Measurements from ENCODE around the gene NUTF2.
A peak's percentile ranks its signal among the peaks of the same experiment; 100 is the strongest.
"Not testable (repeated sequence)": the region's sequence is repeated elsewhere in the genome, so short reads cannot be mapped to it uniquely, and the experiment has no call there.

NUTF2 gene

DNA sequence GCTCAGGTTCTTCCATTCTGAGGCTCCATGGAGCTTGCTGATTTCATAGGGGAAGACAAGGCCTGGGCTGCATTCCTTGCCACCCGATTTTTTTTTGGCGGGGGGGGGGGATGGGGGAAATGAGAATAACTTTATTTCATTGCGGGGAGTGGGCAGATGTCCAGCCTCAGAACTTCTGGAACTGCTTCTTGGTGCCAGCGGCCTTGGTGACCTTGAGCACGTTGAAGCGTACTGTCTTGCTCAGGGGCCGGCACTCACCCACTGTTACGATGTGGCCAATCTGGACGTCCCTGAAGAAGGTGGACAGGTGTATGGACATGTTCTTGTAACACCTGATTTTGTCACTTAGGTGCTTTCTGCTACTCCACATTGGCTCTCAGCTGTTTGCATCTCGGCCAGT lies 9.1 kb downstream of the NUTF2 start:
- H3K4me3 ChIP-seq (ENCODE audit: low read depth in 1 of 2, low read length in 2 of 2) = no peak overlapping the region
- H3K9me3 ChIP-seq (ENCODE audit: low read length) = no peaks in the 10 kb centered on the region
- no peak overlapping the region for H3K9ac ChIP-seq (ENCODE audit: low read length)
- H3K27ac ChIP-seq (ENCODE audit: low read depth, low read length) = no peak overlapping the region
- H3K36me3 ChIP-seq (ENCODE audit: insufficient read depth, low read length) = peaks cover 6% of the 10 kb centered on the region
- H3K27me3 ChIP-seq (ENCODE audit: control insufficient read depth in 1 of 2, insufficient read depth in 2 of 2, low read length in 2 of 2) = no peaks in the 10 kb centered on the region
- H3K4me1 ChIP-seq (ENCODE audit: insufficient read depth, low read length) = peaks cover 28% of the 10 kb centered on the region

DNA sequence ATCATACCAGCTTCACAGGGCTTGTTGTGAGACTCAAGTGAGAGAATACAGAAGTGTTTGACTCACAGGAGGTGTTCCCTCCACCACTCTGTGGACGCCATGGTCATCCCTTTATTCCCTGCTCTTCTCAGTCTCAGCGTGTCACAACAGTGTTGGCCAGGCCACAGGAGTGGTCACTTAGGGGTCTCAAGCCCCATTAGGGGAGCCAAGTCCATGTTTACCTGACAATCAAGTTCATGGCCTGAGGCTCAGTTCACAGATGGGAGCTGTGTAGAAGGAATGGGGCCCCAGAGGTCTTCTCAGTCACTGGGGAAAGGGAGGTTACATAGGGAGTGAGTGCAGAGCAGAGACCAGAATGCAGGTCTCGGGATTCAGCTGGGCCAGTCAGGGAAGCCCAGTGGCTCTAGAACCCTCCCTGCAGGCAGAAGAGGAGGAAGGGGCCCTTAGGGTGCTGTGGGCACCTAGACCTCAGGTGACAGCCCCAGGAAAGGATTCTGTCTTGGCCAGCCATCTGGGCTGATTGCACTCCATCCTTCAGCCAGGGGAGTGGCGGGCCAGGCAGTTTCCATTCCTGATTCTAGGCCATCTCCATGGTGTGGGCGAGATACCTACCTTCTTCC lies 10.3 kb downstream of the NUTF2 start:
- no peak overlapping the region for H3K27ac ChIP-seq (ENCODE audit: low read depth, low read length)
- no peaks in the 10 kb centered on the region for H3K27me3 ChIP-seq (ENCODE audit: control insufficient read depth in 1 of 2, insufficient read depth in 2 of 2, low read length in 2 of 2)
- no peak overlapping the region for H3K9ac ChIP-seq (ENCODE audit: low read length)
- H3K9me3 ChIP-seq (ENCODE audit: low read length) = no peaks in the 10 kb centered on the region
- peaks cover 32% of the 10 kb centered on the region for H3K4me1 ChIP-seq (ENCODE audit: insufficient read depth, low read length)
- no peak overlapping the region for H3K4me3 ChIP-seq (ENCODE audit: low read depth in 1 of 2, low read length in 2 of 2)
- peaks cover 12% of the 10 kb centered on the region for H3K36me3 ChIP-seq (ENCODE audit: insufficient read depth, low read length)

DNA sequence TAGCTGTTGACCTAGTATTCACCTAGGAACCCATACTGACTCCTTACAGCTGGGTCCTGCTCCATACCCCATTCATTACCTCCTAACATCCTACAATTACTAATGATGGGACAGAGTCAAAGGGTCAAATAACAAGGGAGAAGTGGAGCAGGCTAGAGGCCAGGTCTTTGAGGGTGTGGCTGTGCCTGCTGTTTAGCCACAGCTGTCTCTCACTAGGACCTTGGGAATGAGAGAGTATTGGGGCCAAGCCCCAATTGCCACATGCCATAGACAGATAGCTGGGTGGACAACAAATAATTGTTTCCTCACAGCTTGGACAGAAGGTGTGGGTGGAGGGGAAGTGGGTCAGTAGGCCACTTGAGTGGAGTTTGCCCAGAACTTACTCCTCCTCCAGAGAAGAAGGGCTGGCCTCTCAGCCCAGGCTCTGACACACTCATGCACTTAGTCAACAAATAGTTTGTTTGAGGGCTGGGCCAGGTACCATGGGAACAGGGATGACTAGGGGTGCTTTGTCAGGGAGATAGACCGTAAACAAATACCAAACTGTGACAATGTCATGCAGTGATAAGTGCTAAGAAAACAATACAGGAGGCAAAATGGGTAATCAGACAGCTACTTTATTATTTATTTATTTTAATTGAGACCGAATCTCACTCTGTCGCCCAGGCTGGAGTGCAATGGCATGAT lies 11.0 kb downstream of the NUTF2 start:
- H3K27ac ChIP-seq (ENCODE audit: low read depth, low read length) = no peak overlapping the region
- no peak overlapping the region for H3K9ac ChIP-seq (ENCODE audit: low read length)
- H3K4me3 ChIP-seq (ENCODE audit: low read depth in 1 of 2, low read length in 2 of 2) = no peak overlapping the region
- no peaks in the 10 kb centered on the region for H3K27me3 ChIP-seq (ENCODE audit: control insufficient read depth in 1 of 2, insufficient read depth in 2 of 2, low read length in 2 of 2)
- peaks cover 37% of the 10 kb centered on the region for H3K4me1 ChIP-seq (ENCODE audit: insufficient read depth, low read length)
- no peaks in the 10 kb centered on the region for H3K9me3 ChIP-seq (ENCODE audit: low read length)
- H3K36me3 ChIP-seq (ENCODE audit: insufficient read depth, low read length) = peaks cover 12% of the 10 kb centered on the region

DNA sequence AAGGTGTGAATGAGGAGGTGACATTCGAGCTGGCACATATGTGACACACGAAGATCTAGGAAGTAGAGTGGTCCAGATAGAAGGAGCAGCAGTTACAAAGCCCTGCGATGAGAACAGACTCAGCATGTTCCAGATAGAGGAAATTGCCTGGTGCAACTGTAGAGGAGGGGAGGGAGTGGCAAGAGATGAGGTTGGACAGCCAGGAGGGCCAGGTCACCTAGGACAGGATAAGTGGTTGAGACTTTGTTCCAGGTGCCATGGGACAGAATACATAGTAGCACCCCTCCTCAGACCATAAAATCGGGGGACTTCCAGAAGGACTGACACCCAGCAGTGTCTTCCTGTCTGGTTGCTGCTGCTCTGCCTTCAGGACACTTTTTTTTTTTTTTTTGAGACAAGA lies 11.8 kb downstream of the NUTF2 start:
- no peaks in the 10 kb centered on the region for H3K27me3 ChIP-seq (ENCODE audit: control insufficient read depth in 1 of 2, insufficient read depth in 2 of 2, low read length in 2 of 2)
- H3K27ac ChIP-seq (ENCODE audit: low read depth, low read length) = no peak overlapping the region
- peaks cover 43% of the 10 kb centered on the region for H3K4me1 ChIP-seq (ENCODE audit: insufficient read depth, low read length)
- H3K4me3 ChIP-seq (ENCODE audit: low read depth in 1 of 2, low read length in 2 of 2) = no peak overlapping the region
- peaks cover 12% of the 10 kb centered on the region for H3K36me3 ChIP-seq (ENCODE audit: insufficient read depth, low read length)
- H3K9me3 ChIP-seq (ENCODE audit: low read length) = no peaks in the 10 kb centered on the region
- no peak overlapping the region for H3K9ac ChIP-seq (ENCODE audit: low read length)

DNA sequence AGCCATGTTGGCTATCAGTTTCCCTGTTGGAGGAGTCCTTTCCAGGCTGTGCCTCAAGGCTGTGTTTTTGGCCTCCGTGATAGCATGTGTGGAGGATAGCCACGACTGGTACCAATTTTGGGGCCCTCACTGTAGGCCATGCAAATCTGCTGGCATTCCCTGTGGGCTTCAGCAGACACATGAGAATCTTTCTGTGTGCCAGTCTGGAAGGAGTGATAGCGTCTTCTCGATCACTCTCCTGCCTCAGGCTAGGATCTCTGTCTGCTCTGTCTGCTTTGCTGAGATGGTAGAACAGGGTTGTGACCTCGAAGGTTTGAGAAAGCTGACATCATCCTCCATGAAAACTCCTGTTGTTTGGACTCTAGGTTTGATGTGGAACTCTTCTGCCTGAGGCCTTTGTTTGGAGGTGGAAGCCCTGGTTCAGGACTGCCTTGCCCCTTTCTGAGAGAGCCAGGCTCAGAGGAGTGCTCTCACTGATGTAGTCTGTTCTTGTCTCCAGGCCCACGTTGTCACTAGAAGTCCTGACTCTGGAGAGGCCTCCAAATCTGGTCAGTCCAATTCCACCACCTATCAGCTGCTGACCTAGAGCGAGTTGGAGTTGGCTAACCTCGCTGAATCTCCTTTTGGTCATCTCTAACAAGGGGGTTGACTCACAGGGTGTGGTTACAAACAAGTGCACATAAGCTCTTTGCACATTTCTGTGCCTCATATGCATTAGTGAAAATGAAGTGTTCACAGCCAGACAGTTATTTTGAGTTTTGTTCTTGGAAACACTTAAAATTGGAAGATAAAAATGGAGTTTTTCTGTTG lies 14.1 kb downstream of the NUTF2 start:
- Histone ChIP-seq H3K9ac (ENCODE audit: low read length) (no peak overlapping the region), H3K36me3 (ENCODE audit: insufficient read depth, low read length) (peaks cover 23% of the 10 kb centered on the region), H3K4me1 (ENCODE audit: insufficient read depth, low read length) (peaks cover 42% of the 10 kb centered on the region), H3K27ac (ENCODE audit: low read depth, low read length) (no peak overlapping the region), H3K4me3 (ENCODE audit: low read depth in 1 of 2, low read length in 2 of 2) (no peak overlapping the region), H3K9me3 (ENCODE audit: low read length) (no peaks in the 10 kb centered on the region), H3K27me3 (ENCODE audit: control insufficient read depth in 1 of 2, insufficient read depth in 2 of 2, low read length in 2 of 2) (no peaks in the 10 kb centered on the region)

DNA sequence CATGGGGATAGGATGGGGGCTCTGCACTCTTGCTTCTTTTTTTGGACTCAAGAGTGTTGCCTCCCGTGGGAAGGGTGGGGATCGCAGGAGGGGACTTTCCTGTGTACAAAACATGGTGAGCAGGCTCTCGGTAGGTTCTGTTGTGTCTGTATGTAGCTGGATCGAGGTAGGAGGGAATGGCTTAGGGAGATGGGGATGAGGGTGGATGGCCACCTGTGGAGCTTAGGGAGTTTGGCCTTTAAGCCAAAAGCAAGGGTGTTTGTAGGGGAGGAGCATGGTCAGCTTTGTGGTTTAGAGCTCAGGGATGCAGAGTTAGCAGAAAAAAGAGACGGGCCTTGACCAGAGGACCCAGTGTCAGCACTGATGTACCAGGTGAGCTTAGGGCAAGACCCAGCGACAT lies 15.1 kb downstream of the NUTF2 start:
- H3K27me3 ChIP-seq (ENCODE audit: control insufficient read depth in 1 of 2, insufficient read depth in 2 of 2, low read length in 2 of 2) = no peaks in the 10 kb centered on the region
- H3K9ac ChIP-seq (ENCODE audit: low read length) = no peak overlapping the region
- H3K4me3 ChIP-seq (ENCODE audit: low read depth in 1 of 2, low read length in 2 of 2) = no peak overlapping the region
- H3K9me3 ChIP-seq (ENCODE audit: low read length) = no peaks in the 10 kb centered on the region
- H3K4me1 ChIP-seq (ENCODE audit: insufficient read depth, low read length) = peaks cover 42% of the 10 kb centered on the region
- H3K27ac ChIP-seq (ENCODE audit: low read depth, low read length) = no peak overlapping the region
- peaks cover 27% of the 10 kb centered on the region for H3K36me3 ChIP-seq (ENCODE audit: insufficient read depth, low read length)

DNA sequence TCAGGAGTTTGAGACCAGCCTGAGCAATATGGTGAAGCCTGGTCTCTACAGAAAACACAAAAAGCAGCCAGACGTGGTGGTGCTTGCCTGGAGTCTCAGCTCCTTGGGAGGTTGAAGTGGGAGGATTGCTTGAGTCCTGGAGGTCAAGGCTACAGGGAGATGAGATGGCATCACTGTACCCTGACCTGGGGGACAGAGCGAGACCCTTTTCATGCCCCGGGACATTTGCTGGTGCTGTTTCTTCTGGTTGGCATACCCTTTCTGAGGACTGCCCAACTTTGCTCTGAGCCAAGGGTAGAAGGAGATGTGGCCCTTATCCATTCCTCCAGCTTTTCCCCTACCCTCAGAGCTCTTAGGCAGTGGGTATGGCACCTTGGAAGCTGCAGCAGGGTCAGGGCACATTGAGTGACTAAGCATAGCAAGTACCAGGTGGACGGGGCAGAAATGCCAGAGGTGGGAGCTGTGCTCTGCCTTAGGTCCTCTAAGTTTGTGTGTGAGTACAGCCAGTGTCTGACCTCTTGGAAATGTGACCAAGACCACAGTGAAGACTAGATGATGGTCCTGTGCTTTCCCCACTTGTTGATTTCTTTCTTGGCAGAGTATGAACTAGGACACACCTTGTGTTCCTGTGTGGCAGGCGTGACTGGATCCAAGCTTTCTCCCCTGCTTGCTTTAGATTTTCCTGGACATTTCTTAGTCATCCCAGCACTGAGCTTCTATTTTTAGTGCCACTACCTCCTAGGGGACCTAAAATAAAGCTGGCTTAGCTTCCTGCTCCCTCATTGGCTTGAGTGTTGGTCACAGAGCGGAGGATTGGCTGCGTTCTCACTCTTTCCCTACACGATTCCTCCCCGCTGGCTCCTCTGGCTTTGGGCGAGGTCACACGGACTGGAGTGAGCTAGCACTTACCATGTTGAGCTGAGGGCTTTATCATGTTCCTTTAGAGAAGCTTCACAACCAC lies 16.2 kb downstream of the NUTF2 start:
- H3K27ac ChIP-seq (ENCODE audit: low read depth, low read length) = no peak overlapping the region
- no peaks in the 10 kb centered on the region for H3K9me3 ChIP-seq (ENCODE audit: low read length)
- no peak overlapping the region for H3K9ac ChIP-seq (ENCODE audit: low read length)
- H3K36me3 ChIP-seq (ENCODE audit: insufficient read depth, low read length) = peaks cover 36% of the 10 kb centered on the region
- peak overlapping the region in 1 of 2 donors; percentile 13 for H3K4me3 ChIP-seq (ENCODE audit: low read depth in 1 of 2, low read length in 2 of 2)
- H3K27me3 ChIP-seq (ENCODE audit: control insufficient read depth in 1 of 2, insufficient read depth in 2 of 2, low read length in 2 of 2) = no peaks in the 10 kb centered on the region
- peaks cover 32% of the 10 kb centered on the region for H3K4me1 ChIP-seq (ENCODE audit: insufficient read depth, low read length)

DNA sequence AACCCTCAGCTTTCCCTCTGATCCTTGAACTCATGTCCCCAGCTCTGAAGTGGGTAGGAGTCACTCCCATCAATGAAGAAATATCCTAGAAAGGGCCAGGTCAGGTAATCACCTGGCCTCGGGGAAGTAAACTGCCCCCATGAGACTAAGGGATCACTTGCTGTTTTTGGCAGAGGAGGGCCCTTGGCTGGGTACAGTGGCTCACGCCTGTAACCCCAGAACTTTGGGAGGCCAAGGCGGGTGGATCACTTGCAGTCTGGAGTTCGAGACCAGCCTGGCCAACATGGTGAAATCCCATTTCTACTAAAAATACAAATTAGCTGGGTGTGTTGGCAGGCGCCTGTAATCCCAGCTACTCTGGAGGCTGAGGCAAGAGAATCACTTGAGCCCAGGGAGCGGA lies 17.3 kb downstream of the NUTF2 start:
- H3K9ac ChIP-seq (ENCODE audit: low read length); H3K9me3 ChIP-seq (ENCODE audit: low read length); H3K4me3 ChIP-seq (ENCODE audit: low read depth in 1 of 2, low read length in 2 of 2); H3K27ac ChIP-seq (ENCODE audit: low read depth, low read length); H3K27me3 ChIP-seq (ENCODE audit: control insufficient read depth in 1 of 2, insufficient read depth in 2 of 2, low read length in 2 of 2): not testable (repeated sequence)
- Histone ChIP-seq H3K4me1 (ENCODE audit: insufficient read depth, low read length) (peaks cover 25% of the 10 kb centered on the region), H3K36me3 (ENCODE audit: insufficient read depth, low read length) (peaks cover 42% of the 10 kb centered on the region)

DNA sequence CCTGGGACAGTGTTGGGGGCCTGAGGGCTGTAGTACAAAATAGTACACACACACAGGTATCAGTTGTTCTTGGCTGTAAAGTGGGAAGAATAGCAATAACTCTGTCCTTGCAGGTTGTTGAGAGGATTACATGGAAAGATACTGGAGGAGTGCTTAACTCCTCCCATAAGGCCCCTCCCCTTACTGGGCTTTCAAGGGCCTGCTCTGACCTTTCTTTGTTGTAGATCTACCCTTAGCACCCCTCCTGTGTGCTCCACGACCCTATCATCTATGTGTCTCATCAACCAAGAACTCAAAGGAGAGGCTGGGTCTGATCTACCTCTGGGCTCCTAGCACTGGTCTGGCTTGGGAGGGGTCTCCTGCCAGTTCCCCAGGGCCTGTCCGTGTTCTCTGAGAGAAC lies 17.9 kb downstream of the NUTF2 start:
- peaks cover 25% of the 10 kb centered on the region for H3K4me1 ChIP-seq (ENCODE audit: insufficient read depth, low read length)
- no peak overlapping the region for H3K27ac ChIP-seq (ENCODE audit: low read depth, low read length)
- no peaks in the 10 kb centered on the region for H3K27me3 ChIP-seq (ENCODE audit: control insufficient read depth in 1 of 2, insufficient read depth in 2 of 2, low read length in 2 of 2)
- H3K36me3 ChIP-seq (ENCODE audit: insufficient read depth, low read length) = peaks cover 42% of the 10 kb centered on the region
- H3K4me3 ChIP-seq (ENCODE audit: low read depth in 1 of 2, low read length in 2 of 2) = no peak overlapping the region
- H3K9me3 ChIP-seq (ENCODE audit: low read length) = no peaks in the 10 kb centered on the region
- no peak overlapping the region for H3K9ac ChIP-seq (ENCODE audit: low read length)

DNA sequence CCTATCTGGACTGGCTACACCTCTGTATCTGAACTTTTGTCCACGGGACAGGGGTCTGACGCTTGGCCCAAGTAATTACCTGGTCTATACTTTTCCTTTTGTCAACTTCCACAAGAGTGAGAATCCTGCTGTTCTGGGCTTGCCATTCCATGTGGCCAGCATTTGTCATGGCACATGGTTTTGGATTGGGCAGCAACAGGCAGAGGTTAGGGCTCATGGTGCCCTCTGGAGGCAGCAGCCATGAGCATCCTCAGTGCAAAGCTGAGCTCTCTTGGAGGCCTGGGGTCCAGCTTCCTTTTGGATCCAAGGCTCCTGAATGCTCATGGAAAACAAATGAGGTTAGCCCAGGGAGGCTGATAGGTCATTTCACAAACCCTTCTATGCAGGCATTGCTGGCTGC lies 18.6 kb downstream of the NUTF2 start:
- no peak overlapping the region for H3K27ac ChIP-seq (ENCODE audit: low read depth, low read length)
- H3K9me3 ChIP-seq (ENCODE audit: low read length) = no peaks in the 10 kb centered on the region
- peaks cover 25% of the 10 kb centered on the region for H3K4me1 ChIP-seq (ENCODE audit: insufficient read depth, low read length)
- H3K36me3 ChIP-seq (ENCODE audit: insufficient read depth, low read length) = peaks cover 47% of the 10 kb centered on the region
- H3K4me3 ChIP-seq (ENCODE audit: low read depth in 1 of 2, low read length in 2 of 2) = no peak overlapping the region
- no peak overlapping the region for H3K9ac ChIP-seq (ENCODE audit: low read length)
- no peaks in the 10 kb centered on the region for H3K27me3 ChIP-seq (ENCODE audit: control insufficient read depth in 1 of 2, insufficient read depth in 2 of 2, low read length in 2 of 2)

DNA sequence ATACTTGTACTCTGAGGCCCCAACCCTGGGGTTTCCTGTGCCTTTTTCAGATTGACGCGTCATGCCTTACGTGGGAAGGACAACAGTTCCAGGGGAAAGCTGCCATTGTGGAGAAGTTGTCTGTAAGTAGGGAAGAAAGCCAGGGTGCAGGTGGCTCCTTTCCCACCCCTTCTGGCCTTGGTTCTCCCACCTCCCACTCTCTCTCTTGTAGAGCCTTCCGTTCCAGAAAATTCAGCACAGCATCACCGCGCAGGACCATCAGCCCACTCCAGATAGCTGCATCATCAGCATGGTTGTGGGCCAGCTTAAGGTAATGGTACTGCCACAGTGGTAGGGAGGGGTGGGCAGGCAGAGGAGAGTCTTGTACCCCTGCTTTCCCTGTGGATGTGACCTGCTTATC lies 21.6 kb downstream of the NUTF2 start:
- peaks cover 44% of the 10 kb centered on the region for H3K36me3 ChIP-seq (ENCODE audit: insufficient read depth, low read length)
- peaks cover 11% of the 10 kb centered on the region for H3K4me1 ChIP-seq (ENCODE audit: insufficient read depth, low read length)
- no peak overlapping the region for H3K27ac ChIP-seq (ENCODE audit: low read depth, low read length)
- no peak overlapping the region for H3K9ac ChIP-seq (ENCODE audit: low read length)
- no peaks in the 10 kb centered on the region for H3K9me3 ChIP-seq (ENCODE audit: low read length)
- no peak overlapping the region for H3K4me3 ChIP-seq (ENCODE audit: low read depth in 1 of 2, low read length in 2 of 2)
- no peaks in the 10 kb centered on the region for H3K27me3 ChIP-seq (ENCODE audit: control insufficient read depth in 1 of 2, insufficient read depth in 2 of 2, low read length in 2 of 2)
